Hematopoietic multipotent progenitor cell treated with erythropoietin and hydrocortisone succinate and interleukin-3 and kit ligand, for 15 days (in vitro differentiated cells): ENCODE measurements around the gene DNLZ.
A peak's percentile ranks its signal among the peaks of the same experiment; 100 is the strongest.

Experiments used
- DNase-seq: peaks from one replicate; pipeline ENCODE4 v3.0.0-alpha.2; 2015; ENCODE audit warnings: low spot score

DNLZ gene

DNA sequence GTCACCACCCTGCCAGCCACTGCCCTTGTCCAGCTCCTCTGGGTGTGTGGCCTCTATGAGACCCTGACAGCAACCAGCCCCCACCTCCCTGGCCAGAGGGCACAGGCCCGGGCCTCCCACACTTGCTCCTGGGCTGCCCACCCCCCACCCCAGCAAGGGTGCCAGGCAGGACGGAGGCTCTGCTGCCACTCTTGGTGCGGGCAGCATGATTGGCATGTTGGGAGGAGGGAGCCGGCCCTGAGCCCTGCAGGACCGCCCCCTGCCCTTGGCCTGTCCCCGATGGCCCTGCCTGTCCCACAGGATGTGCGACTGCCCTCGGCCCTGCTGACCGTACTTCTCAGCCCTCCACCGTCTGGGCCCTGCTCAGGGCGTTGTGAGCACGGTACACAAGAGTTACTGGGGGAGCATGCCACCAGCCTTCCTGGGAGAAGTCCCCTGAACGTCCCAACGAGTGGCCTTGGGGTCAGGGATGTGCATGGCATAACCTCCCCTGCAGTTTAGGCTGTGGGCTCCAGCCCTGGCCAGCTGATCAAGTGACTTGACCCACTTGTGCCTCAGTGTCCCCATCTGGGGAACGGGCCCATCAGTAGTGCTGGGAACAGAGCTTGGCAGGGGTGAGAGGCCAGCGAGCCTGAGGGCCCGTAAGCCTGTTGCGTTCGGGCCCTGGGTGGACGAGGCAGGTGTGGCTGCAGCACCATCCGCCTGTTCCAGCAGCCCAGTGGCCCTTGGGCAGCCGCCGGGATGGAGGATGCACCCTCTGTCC lies 20.2 kb downstream of the DNLZ start:
- no peak for DNase-seq

DNA sequence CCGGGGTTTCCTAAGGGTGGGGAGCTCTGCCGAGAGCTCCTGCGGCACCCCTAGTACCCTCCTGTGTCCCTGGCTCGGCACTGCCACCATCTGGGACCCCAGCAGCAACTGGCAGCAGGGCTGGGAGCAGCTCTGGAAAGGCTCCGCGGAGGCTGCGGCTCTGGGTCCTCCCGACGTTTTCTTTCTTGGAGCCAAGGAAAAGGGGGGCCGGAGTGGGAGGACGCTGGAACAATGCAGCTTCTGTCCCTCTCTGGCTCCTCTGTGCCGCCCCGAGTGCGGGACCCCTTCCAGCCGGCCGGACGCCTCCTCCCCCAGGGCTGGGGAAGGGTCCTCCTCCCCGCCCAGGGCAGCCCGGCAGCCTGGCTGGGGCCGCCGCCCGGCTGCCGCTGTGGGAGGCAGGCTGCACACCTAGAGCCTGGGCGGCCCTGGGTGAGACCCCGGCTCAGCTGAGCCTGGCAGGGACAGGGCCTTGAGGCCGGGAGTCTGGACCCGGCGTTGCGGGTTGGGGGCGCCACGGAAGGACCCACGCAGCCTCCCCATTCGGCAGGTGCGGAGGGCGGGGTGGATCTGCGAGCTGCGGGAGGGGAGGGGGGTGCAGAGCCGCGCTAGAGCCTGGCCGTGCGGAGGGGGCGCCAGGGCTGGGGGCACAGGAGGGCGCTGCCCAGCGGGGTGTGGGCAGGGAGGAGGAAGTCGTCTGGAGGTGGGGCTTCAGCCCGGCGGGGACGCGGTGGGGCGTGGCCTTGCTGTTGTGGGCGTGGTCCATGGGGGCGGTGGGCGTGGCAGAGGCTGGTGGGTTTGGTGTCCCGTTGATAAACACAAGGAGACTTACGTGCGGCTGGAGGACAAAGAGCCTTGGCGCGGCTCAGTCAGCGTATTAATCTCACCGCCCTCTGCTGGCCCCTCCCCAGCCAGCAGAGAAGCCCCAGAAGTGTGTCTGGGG lies 21.1 kb downstream of the DNLZ start:
- peak; percentile 81 for DNase-seq

- no peak for DNase-seq
Measured at GRCh38 chr9:136341769-136342168, 21.8 kb downstream of the DNLZ start.

DNA sequence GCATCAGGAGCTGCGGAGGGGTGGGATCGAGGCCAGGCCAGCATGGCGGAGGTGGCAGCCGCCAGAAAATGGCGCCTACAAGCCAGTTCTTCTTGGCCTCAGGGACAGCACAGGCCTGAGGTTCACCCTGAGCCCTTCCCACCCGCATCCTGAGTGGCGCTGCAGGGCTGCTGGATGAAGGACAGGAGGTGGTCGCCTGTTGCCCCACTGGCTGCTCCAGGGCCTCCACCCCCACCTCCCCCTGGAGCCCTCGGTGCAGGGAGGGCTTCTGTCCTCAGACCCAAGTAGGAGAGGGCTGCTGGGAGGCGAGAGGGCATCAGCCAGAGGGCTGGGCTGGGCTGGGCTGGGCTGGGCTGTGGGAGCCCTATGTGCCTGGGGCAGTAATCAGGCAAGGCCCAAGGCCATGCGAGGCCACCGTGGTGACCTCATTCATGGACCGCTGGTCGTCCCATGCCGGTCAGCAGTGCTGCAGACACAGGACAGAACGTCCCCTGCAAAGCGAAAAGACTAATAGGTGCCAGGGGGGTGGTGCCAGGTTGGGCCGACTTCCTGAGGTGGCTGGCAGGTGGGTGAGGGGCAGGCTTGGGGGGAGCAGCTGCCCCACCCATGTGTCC lies 22.4 kb downstream of the DNLZ start:
- DNase-seq: no peak

DNA sequence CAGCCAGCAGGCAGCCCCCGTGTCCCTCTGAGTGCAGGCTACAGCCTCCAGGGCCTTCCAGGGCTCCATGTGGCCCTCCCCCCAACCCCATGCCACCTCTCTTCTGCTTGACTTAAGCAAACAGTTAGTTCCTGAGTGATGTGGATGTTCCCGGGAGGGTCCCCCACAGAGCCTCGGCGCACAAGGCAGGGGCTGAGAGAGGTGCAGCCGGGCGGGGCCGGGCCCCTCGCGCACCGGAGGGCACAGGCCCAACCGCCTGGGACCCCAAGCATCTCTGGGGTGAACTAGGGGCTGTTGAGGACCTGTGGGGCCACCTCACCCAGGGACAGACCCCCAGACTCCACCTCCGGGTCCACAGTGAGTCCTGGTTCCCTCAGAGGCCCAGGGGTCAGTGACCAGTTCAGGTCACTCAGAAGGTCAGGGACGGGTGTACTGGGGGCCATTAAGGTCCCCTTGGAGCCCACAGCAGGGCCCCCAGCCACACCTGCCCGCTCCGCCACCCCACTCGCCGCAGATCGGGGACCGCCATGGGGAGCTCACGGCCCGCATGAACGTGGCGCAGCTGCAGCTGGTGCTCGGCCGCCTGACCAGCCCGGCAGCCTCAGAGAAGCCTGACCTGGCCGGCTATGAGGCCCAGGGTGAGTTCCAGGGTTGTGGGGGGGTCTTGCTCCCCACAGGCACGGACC lies 23.0 kb downstream of the DNLZ start:
- DNase-seq: no peak

GRCh38 chr9:136339958-136340310 lies 23.6 kb downstream of the DNLZ start:
- no peak for DNase-seq

DNA sequence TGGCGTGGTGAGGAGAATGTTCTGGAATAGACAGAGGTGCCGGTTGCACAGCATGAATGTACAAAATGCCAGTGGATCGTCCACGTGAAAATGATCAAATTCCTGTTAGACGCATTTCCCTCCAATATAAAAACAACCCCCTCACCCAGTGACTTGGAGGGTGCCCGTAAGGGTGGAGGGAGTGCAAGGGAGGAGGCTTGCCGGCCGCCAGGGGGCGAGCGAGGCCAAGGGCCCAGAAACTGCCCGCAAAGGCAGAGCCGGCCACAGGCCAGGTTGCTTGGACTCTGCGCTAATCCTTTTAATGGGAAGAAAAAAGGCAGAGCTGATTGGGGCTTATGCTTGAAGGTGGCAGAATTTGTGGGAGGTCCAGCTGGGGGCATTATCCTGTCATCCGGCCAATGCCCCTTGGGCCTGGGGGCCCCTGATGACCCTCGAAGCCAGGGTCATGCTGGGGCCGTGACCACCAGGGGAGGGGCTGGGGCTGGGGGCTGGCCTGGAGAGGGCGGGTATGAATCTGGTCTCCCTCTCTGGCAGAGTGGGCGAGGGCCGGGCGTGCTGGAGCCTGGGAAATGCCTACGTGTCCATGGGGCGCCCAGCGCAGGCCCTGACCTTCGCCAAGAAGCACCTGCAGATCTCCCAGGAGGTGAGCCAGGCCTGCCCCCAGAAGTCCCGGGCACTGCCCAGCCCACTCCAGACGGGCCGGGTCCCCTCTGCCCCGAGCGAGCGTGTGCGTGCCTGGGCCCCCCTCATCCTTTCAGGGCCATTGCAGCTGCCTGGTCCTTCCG lies 24.2 kb downstream of the DNLZ start:
- peak; percentile 74 for DNase-seq

GRCh38 chr9:136338511-136338910 lies 25.0 kb downstream of the DNLZ start:
- DNase-seq: no peak

GRCh38 chr9:136337416-136338395 lies 25.8 kb downstream of the DNLZ start:
- no peak for DNase-seq

DNA sequence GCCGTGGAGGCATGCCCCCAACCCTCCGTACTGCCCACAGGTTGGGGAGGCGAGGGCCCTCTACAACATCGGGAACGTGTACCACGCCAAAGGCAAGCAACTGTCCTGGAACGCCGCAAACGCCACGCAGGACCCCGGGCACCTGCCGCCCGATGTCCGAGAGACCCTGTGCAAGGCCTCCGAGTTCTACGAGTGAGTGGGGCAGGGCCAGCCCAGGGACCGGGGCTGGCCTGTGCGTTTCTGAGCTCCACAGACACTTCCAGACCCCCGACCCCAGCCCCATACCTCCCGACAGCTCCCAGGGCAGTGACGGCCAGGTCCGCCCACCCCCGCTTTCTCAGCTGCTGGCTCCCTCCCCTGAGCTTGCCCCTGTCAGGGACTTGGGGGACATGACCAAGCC lies 26.7 kb downstream of the DNLZ start:
- no peak for DNase-seq

GRCh38 chr9:136336156-136336870 lies 27.2 kb downstream of the DNLZ start:
- DNase-seq: no peak

DNA sequence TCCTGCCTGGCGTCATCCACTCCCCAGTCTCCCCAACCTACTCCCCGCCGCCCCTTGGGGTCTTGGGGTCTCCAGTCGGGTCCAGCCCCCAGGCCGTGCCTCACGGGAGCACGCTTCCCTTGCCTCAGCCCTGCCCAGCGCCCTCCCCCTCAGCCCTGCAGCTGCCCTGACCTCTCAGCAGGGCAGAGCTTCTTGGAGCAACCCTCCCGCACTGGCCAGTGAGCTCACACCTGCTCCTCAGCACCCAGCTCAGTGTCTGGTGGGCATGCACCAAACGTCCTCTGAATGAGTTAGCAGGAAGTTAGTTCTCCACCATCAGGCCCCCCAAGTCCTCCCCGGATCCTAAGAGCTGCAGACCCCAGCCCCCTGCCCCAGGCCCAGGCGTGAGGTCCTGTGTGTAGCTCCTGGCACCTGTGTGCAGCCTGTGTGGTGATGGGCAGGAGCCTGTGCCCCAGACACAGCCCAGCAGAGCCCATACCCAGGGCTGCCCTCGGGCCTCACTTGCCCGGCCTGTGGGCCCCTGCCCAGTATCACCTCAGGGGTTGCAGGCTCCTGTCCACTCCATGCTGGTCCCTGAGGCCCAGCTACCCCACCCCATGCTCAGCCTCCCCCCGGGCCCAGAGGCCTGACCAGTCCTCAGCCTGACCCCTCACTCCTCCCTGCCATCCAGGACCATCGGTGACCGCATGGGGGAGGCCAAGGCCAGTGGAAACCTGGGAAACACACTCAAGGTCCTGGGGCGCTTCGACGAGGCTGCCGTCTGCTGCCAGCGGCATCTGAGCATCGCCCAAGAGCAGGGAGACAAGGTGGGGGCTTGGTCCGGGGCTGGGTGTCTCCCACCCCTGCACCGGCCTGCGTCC lies 28.0 kb downstream of the DNLZ start:
- no peak for DNase-seq

DNA sequence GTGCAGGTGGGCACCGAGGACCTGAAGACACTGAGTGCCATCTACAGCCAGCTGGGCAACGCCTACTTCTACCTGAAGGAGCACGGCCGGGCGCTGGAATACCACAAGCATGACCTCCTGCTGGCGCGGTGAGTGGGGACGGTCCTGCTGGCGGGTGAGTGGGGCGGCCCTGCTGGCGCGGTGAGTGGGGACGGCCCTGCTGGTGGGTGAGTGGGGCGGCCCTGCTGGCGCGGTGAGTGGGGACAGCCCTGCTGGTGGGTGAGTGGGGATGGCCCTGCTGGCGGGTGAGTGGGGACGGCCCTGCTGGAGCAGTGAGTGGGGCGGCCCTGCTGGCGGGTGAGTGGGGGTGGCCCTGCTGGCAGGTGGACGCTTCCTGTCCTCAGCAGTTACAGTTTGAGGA lies 29.0 kb downstream of the DNLZ start:
- DNase-seq: no peak

- no peak for DNase-seq
Measured at GRCh38 chr9:136333486-136333885, 30.1 kb downstream of the DNLZ start.

GRCh38 chr9:136333045-136333444 lies 30.5 kb downstream of the DNLZ start:
- no peak for DNase-seq

DNA sequence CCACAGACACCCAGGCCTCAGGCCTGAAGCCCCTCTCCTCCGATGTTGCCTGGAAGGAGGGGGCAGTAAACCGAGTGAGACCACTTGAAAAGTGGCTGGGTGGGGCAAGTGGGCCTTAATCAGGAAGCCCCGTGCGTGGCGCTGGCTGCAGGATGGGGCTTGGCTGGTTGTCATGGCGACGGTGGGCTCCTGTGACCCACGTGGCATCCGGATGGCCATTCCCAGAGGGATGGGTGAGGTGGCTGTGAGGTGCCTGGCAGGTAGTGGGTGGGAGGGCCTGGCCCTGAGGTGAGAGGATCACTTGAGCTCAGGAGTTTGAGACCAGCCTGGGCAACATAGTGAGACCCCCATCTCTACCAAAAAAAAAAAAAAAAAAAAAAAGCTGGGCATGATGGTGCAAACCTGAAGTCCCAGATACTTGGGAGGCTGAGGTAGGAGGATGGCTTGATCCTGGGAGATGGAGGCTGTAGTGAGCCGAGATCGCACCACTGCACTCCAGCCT lies 31.0 kb downstream of the DNLZ start:
- DNase-seq: no peak

DNA sequence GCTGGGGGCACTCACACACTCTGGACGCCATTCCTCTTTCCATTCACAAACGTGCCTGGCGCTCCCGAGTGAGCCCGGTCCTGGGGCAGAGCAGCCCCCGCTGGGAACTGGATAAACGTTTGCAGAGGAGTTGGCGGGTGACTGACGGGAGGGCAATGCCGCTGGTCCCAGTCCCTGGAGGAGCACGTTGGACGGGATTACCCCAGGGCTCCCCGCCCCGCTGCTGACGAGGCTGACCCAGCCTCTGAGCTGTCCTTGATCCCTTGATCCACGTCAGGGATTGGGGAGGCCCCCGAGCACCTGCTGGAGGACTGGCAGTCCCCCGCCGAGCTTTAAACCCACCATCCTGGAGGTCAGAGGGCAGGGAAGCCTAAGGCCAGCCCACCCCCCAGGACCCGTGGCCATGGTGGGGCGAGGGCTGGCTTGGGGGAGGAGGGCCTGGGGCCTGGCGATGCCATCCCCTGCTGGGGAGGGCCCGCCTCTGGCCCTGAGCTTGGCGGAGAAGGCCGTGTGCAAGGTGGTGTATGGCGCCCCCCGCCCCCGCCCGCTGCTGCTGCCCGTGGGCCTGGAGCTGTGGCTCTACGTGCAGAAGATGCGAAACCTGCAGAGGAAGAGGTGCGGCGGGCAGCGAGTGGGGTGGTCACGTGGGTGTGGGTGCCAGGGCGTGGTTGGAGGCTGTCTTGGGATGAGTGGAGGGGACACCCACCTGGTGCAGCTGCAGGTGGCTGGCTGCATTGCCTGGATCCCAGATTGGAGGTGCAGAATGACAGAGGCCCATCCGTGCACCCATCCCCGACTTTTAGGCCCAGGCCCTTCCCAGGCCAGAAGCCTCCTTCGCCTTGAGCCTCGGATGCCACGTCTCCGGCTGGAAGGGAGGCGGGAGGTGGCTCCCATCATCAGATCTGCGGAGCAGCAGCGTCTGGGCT lies 31.7 kb downstream of the DNLZ start:
- DNase-seq: no peak
